ENCODE measurements around the gene TBC1D23.
"Not testable (repeated sequence)": the region's sequence is repeated elsewhere in the genome, so short reads cannot be mapped to it uniquely, and the experiment has no call there.

TBC1D23 gene

GRCh38 chr3:100268156-100268555 is 7.4 kb downstream of the TBC1D23 start:
- no peak overlapping the region for H3K27ac ChIP-seq
- TF ChIP-seq CTCF (conservative IDR thresholded peaks at IDR 0.05): no peak

GRCh38 chr3:100269001-100269400 is 8.2 kb downstream of the TBC1D23 start:
- H3K27ac ChIP-seq: no peak overlapping the region
- no peak for TF ChIP-seq CTCF (conservative IDR thresholded peaks at IDR 0.05)

- no peak for TF ChIP-seq CTCF (conservative IDR thresholded peaks at IDR 0.05)
- no peak overlapping the region for H3K27ac ChIP-seq
Observed at GRCh38 chr3:100269410-100270214, 8.8 kb downstream of the TBC1D23 start.

GRCh38 chr3:100270215-100270583 is 9.4 kb downstream of the TBC1D23 start:
- no peak for TF ChIP-seq CTCF (conservative IDR thresholded peaks at IDR 0.05)
- no peak overlapping the region for H3K27ac ChIP-seq

GRCh38 chr3:100271522-100271921 is 10.7 kb downstream of the TBC1D23 start:
- TF ChIP-seq CTCF (conservative IDR thresholded peaks at IDR 0.05): no peak
- H3K27ac ChIP-seq: no peak overlapping the region

GRCh38 chr3:100272797-100273611 is 12.2 kb downstream of the TBC1D23 start:
- H3K27ac ChIP-seq: not testable (repeated sequence)

GRCh38 chr3:100274361-100274760 is 13.6 kb downstream of the TBC1D23 start:
- no peak overlapping the region for H3K27ac ChIP-seq
- TF ChIP-seq CTCF (conservative IDR thresholded peaks at IDR 0.05): no peak

Measured in VCaP (cell line).